Thymus (tissue), 11 donors: ENCODE measurements around the gene KPNA1. TPM values are rescaled to one million over a fixed set of nuclear protein-coding genes. Genes with fewer than 3 reads are reported as not detected.

ENCODE experiments used
- DNase-seq, 9 donors: peaks; one replicate each; pipeline ENCODE4 v3.0.0-alpha.2; 2013; ENCODE audit warnings: low spot score in 9 of 9, low read depth in 6 of 9, missing footprints in 1 of 9
- H3K27ac ChIP-seq, 2 donors: one replicate each; pipeline ENCODE4 v1.5.1; 2013; ENCODE audit warnings: control low read depth in 1 of 2, low read depth in 1 of 2, low read length in 1 of 2, mild to moderate bottlenecking in 1 of 2, moderate library complexity in 1 of 2
- H3K27me3 ChIP-seq, 2 donors: one replicate each; pipeline ENCODE4 v1.5.1; 2013; ENCODE audit warnings: low read length in 1 of 2; ENCODE audit not compliant: control insufficient read depth in 2 of 2, insufficient read depth in 1 of 2
- H3K36me3 ChIP-seq, 2 donors: one replicate each; pipeline ENCODE4 v1.5.1; 2013; ENCODE audit warnings: low read length in 1 of 2, mild to moderate bottlenecking in 1 of 2, moderate library complexity in 1 of 2; ENCODE audit not compliant: control insufficient read depth in 2 of 2, insufficient read depth in 2 of 2
- H3K4me1 ChIP-seq, 2 donors: one replicate each; pipeline ENCODE4 v1.5.1; 2013; ENCODE audit warnings: low read length in 2 of 2; ENCODE audit not compliant: control insufficient read depth in 2 of 2, insufficient read depth in 2 of 2
- H3K4me3 ChIP-seq, 2 donors: one replicate each; pipeline ENCODE4 v1.5.1; 2013; ENCODE audit warnings: low read length in 2 of 2, control low read depth in 1 of 2, mild to moderate bottlenecking in 1 of 2
- H3K9me3 ChIP-seq, 2 donors: one replicate each; pipeline ENCODE4 v1.5.1; 2013; ENCODE audit warnings: low read length in 1 of 2, mild to moderate bottlenecking in 1 of 2; ENCODE audit not compliant: control insufficient read depth in 2 of 2, insufficient read depth in 1 of 2
- WGBS: extraction: QIAGEN DNeasy Blood & Tissue Kit; methylation state at CpG from one replicate; pipeline ENCODE4 v1.1.7; 2013; 5-methylcytosine and 5-hydroxymethylcytosine counted together
- polyA plus RNA-seq: library from polyadenylated mRNA; stranded (reverse); fragments of 200-250 nt; gene quantifications from one replicate; pipeline ENCODE4 v1.2.3, GENCODE V29; 2013
- total RNA-seq: library from RNA; stranded (reverse); fragments of 120-200 nt; gene quantifications from one replicate; pipeline ENCODE4 v1.2.4, GENCODE V29; 2013
- donor health status: healthy.

KPNA1 gene
- total and polyA plus RNA-seq, 2 donors = 14.2 to 19.8 TPM

DNA sequence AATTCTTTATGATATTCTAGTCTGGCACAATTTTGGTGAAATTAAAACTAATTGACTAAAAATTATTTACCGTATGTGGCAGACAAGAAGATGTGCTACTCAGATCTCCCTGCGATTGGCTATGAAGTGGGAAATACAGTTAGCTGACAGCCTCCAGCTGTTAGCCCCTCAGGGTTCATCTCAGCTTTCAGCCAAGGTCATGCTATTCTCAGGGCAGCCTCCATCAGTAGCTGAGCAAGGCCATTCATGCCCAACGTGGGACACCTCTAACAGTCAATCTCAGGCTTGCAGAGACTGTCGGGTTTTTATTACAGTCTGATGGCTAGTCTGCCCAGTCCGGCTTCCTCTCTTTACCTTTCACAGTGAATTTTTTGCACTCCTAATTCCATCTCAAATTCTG is 42.6 kb upstream of the KPNA1 start:
- no peak for DNase-seq
- Histone ChIP-seq H3K27ac (no peak overlapping the region), H3K27me3 (no peaks in the 10 kb centered on the region), H3K4me3 (no peak overlapping the region), H3K9me3 (no peaks in the 10 kb centered on the region), H3K36me3 (peaks cover 25 to 71% of the 10 kb centered on the region in 2 donors), H3K4me1 (peaks cover 0 to 6% of the 10 kb centered on the region in 2 donors)
- WGBS = 98% methylated on average over 5 of the region's 5 CpGs

DNA sequence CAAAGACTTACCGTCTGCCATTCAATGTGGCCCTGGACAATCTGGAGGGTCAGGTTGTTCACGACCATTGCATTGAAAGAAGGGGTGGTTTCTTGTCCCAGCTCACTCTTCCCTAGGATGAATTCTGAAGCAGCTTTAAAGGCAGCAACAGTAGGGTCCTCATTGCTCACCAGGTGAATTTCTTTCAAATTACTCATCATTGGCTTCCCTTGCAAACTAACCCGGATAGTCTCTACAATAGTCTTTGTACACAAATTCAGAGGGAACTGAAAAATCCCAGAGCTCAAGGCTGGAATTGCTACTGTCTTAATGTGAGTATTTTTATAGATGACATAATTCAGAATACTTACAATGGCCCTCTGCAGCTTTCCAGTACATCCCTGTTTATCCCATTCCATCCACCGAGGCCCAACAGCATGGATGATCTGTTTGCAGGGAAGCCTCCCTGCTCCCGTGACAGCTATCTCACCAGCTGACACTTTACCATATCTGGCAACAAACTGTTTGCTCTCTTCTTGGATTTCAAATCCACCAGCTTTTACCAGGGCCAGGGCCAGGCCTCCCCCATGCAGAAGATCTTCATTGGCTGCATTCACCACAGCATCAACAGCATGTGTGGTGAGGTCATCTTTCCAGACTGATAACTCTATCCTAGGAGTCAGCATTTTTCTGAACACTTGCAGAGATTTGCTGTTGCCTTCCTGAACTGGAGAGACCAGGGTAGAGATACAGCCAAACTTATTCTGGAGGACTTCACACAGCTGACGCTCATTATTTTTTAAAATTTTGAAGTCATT is 40.7 kb upstream of the KPNA1 start:
- DNase-seq = no peak
- H3K27ac ChIP-seq = no peak overlapping the region
- no peaks in the 10 kb centered on the region for H3K4me1 ChIP-seq
- no peaks in the 10 kb centered on the region for H3K27me3 ChIP-seq
- H3K36me3 ChIP-seq = peaks cover 30 to 85% of the 10 kb centered on the region in 2 donors
- H3K4me3 ChIP-seq = no peak overlapping the region
- no peaks in the 10 kb centered on the region for H3K9me3 ChIP-seq
- 97% methylated on average over 6 of the region's 6 CpGs for WGBS

DNA sequence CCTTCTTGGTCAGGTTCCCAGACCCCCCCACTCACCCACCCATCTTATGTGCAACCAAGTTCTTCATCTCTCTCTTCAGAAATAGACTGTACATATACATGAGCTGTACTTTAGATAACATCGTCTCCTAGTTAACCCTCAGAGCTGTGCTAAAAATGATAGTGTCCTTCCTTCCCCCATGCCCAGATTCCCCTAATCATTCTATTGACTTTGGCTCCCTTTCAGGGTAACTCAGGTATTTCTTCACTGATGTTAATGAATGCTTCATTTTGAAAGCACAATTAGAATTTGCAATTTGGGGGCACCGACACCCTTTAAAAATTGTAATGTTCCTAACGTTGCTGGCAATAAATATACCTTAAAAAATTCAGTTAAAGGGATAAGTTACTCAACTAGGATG is 38.4 kb upstream of the KPNA1 start:
- DNase-seq = no peak
- no peak overlapping the region for H3K27ac ChIP-seq
- H3K4me1 ChIP-seq = no peaks in the 10 kb centered on the region
- no peaks in the 10 kb centered on the region for H3K9me3 ChIP-seq
- H3K27me3 ChIP-seq = no peaks in the 10 kb centered on the region
- no peak overlapping the region for H3K4me3 ChIP-seq
- peaks cover 34 to 87% of the 10 kb centered on the region in 2 donors for H3K36me3 ChIP-seq
- 77% methylated on average over 3 of the region's 3 CpGs for WGBS

DNA sequence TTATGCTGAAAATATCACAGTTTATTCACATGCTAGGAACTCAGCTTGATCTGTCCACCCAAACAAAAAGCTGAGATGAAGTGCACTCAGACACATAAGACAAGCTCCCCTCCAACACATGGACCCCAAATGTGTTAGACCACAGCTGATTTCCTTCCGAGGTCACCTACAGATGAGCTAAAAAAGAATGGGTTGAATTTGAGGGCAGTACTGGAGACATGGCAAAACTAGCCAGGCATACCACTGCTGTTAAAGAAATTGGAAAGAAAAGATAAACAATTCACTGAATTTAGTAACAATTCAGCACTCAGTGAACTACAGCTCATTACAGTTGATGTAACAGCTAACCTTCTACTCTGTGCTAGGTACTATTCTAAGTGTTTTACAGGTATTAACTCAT is 33.9 kb upstream of the KPNA1 start:
- no peaks in the 10 kb centered on the region for H3K4me1 ChIP-seq
- WGBS = 98% methylated on average over 1 of the region's 1 CpG
- DNase-seq = no peak
- no peak overlapping the region for H3K27ac ChIP-seq
- H3K27me3 ChIP-seq = no peaks in the 10 kb centered on the region
- no peak overlapping the region for H3K4me3 ChIP-seq
- H3K9me3 ChIP-seq = no peaks in the 10 kb centered on the region
- H3K36me3 ChIP-seq = peaks cover 26 to 77% of the 10 kb centered on the region in 2 donors

DNA sequence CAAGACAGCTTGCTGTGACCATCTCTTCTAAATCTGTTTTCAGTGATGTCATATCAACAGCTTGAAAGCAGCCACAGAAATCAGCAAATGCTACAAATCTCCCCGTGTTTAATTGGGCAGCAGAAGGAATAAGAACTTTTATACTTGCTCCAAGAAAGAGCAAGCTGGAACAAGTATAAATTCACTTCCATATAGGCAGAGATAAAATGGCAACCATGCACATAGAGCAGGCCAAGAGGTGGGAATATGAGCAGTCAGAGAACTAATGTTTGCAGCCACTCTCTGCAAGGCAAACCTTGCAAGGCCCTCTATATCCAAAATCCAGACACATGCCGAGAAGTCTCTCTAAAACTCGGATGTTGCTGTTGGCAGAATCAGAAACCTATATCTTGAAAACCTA is 33.3 kb upstream of the KPNA1 start:
- Histone ChIP-seq H3K4me1 (no peaks in the 10 kb centered on the region), H3K27me3 (no peaks in the 10 kb centered on the region), H3K27ac (no peak overlapping the region), H3K4me3 (no peak overlapping the region), H3K9me3 (no peaks in the 10 kb centered on the region), H3K36me3 (peaks cover 26 to 74% of the 10 kb centered on the region in 2 donors)
- 96% methylated on average over 3 of the region's 3 CpGs for WGBS
- no peak for DNase-seq

DNA sequence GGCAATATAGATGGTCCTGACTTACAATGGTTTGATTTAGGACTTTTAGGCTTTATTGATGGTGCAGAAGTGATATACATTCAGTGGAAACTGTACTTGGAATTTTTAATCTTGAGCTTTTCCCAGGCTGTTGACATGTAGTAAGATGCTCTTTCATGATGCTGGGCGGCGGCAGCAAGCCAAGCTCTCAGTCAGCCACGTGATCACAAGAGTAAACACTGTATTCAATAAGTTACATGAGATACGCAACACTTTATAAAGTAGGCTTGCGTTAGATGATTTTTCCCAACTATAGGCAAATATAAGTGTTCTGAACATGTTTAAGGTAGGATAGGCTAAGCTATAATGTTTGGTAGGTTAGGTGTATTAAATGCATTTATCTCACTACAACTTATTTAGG is 31.4 kb upstream of the KPNA1 start:
- H3K9me3 ChIP-seq = no peaks in the 10 kb centered on the region
- WGBS = 97% methylated on average over 5 of the region's 5 CpGs
- H3K27ac ChIP-seq = no peak overlapping the region
- H3K4me1 ChIP-seq = no peaks in the 10 kb centered on the region
- peaks cover 26 to 66% of the 10 kb centered on the region in 2 donors for H3K36me3 ChIP-seq
- H3K27me3 ChIP-seq = no peaks in the 10 kb centered on the region
- H3K4me3 ChIP-seq = no peak overlapping the region
- DNase-seq = no peak

DNA sequence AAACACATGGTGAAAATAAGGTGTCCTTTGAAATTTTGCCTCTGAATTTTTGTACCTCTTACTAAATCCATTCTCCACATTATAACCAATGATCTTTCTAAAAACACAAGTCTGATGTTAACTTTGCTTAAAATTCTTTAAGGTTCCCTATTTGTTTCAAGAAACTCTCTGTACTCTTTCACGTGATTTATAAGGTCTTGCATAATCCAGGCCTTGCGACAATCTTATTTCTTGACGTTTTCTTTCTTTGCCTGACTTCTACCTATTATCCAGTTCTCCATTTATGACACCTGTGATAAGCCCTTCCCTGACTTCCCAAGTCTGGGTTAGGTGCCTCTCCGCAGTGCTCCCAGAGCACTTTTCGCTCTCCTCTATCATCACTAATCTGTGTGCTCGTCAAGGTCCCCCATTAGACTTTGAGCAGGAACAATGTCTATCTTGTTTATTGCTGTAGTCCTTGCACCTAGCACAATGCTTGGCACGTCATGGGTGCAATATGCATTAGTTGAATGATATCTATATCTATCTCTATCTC is 24.3 kb upstream of the KPNA1 start:
- Histone ChIP-seq H3K4me1 (no peaks in the 10 kb centered on the region), H3K36me3 (peaks cover 31 to 66% of the 10 kb centered on the region in 2 donors), H3K9me3 (no peaks in the 10 kb centered on the region), H3K4me3 (no peak overlapping the region), H3K27me3 (no peaks in the 10 kb centered on the region), H3K27ac (no peak overlapping the region)
- 94% methylated on average over 7 of the region's 7 CpGs for WGBS
- no peak for DNase-seq

DNA sequence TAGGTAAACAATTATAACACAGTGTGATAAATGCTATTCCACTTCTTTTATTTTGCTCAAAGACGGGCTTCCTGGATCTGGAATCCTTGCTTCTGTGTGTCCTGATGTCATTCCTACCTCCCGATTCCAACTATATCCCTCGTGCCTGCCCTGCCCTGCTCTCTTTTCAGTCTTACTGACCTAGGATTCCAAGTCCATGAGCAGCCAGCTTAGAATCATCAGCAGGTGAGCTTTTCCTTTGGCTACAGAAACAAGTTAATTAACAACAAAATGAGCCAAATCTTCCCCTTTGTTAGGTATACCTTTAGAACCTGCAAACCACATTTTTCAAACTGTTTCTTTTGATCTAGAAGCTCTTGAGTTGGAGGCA is 21.9 kb upstream of the KPNA1 start:
- H3K4me3 ChIP-seq = no peak overlapping the region
- H3K27me3 ChIP-seq = no peaks in the 10 kb centered on the region
- peaks cover 51 to 79% of the 10 kb centered on the region in 2 donors for H3K36me3 ChIP-seq
- H3K4me1 ChIP-seq = no peaks in the 10 kb centered on the region
- 96% methylated on average over 3 of the region's 3 CpGs for WGBS
- no peaks in the 10 kb centered on the region for H3K9me3 ChIP-seq
- no peak for DNase-seq
- H3K27ac ChIP-seq = no peak overlapping the region

DNA sequence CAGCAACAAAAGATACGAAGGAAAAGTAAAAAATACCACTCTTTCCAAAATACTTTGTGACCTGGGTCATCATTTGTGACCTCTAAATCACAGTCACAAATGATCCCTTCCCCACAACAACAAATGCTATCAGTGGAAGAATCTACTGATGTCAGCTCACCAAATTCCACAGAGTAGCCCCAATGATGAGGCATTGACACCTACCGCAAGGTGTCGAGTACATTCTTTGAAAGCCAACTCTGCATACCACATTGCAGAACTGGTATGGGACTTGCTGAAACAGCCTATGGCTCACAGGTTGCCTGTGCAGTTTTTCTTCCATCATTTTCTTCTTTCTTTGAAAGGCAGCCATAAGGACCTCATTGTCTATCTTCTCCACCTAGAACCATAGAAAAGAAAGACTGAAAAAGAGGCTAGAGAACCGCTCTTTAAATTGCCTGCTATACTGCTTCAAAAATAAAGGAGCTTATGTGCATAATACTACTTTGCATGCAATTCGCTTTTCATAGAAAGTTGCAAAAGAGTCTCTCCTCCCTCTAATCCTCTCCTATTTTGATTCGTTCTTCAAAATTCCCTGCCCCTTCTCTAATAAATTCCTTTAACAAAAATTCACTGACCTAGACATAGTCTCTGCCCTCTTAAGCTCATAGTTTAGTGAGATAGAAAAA is 21.4 kb upstream of the KPNA1 start:
- H3K36me3 ChIP-seq = peaks cover 49 to 81% of the 10 kb centered on the region in 2 donors
- no peak for DNase-seq
- H3K9me3 ChIP-seq = no peaks in the 10 kb centered on the region
- no peaks in the 10 kb centered on the region for H3K4me1 ChIP-seq
- no peak overlapping the region for H3K27ac ChIP-seq
- WGBS = 98% methylated on average over 6 of the region's 6 CpGs
- H3K27me3 ChIP-seq = no peaks in the 10 kb centered on the region
- H3K4me3 ChIP-seq = no peak overlapping the region
